SU-DHL-6 (cell line): ENCODE results near the gene GBP7.

Experiments used
- H2AFZ ChIP-seq: fragments of 200-600 bp; sonication (generic); 2 replicates; pipeline ENCODE4 v1.6.1; 2014; ENCODE audit warnings: low read depth, mild to moderate bottlenecking, moderate library complexity, mixed read lengths, antibody characterized with exemption, low read length; ENCODE audit not compliant: severe bottlenecking
- H3F3A ChIP-seq: fragments of 200-600 bp; shearing (Covaris generic); 2 replicates; pipeline ENCODE4 v1.6.0; 2016; ENCODE audit warnings: antibody characterized with exemption, mild to moderate bottlenecking; ENCODE audit not compliant: insufficient read depth
- H3K27ac ChIP-seq: fragments of 200-600 bp; sonication (generic); 2 replicates; pipeline ENCODE4 v1.5.1; 2016; ENCODE audit warnings: low read depth, mild to moderate bottlenecking, low read length, moderate library complexity, mixed read lengths
- H3K27me3 ChIP-seq: fragments of 200-600 bp; sonication (generic), shearing (Covaris generic); 2 replicates; pipeline ENCODE4 v1.6.0; 2014; ENCODE audit warnings: mild to moderate bottlenecking, low read length
- H3K36me3 ChIP-seq: fragments of 200-600 bp; sonication (generic); 2 replicates; pipeline ENCODE4 v1.6.1; 2014; ENCODE audit warnings: mild to moderate bottlenecking, low read length, mixed read lengths
- H3K4me2 ChIP-seq: fragments of 300-600, 200-600 bp; shearing (Covaris generic), sonication (generic); 2 replicates; pipeline ENCODE4 v1.6.0; 2014; ENCODE audit warnings: low read length, low read depth, mild to moderate bottlenecking; ENCODE audit not compliant: poor library complexity, severe bottlenecking
- H3K4me3 ChIP-seq: fragments of 200-600 bp; sonication (generic); 2 replicates; pipeline ENCODE4 v1.5.1; 2014; ENCODE audit warnings: antibody characterized with exemption, low read length, mild to moderate bottlenecking, mixed read lengths; ENCODE audit not compliant: insufficient read depth, poor library complexity, severe bottlenecking
- H3K79me2 ChIP-seq: fragments of 200-600 bp; sonication (generic); 2 replicates; pipeline ENCODE4 v1.6.1; 2014; ENCODE audit warnings: mild to moderate bottlenecking, low read length, moderate library complexity; ENCODE audit not compliant: insufficient read depth
- H3K9ac ChIP-seq: fragments of 200-600 bp; sonication (generic); 2 replicates; pipeline ENCODE4 v1.7.0; 2014; ENCODE audit warnings: mild to moderate bottlenecking, low read length
- H3K9me2 ChIP-seq: fragments of 200-600 bp; sonication (generic); replicated peaks from 2 replicates; pipeline ENCODE4 v1.6.1; 2014; ENCODE audit warnings: low read length; ENCODE audit not compliant: insufficient read depth
- H3K9me3 ChIP-seq: fragments of 200-600 bp; sonication (generic); 2 replicates; pipeline ENCODE4 v1.6.1; 2014; ENCODE audit warnings: low read length, mixed read lengths; ENCODE audit not compliant: insufficient read depth
- H4K20me1 ChIP-seq: fragments of 200-600 bp; sonication (generic); 2 replicates; pipeline ENCODE4 v1.6.1; 2014; ENCODE audit warnings: low read depth, mild to moderate bottlenecking, antibody characterized with exemption, low read length, moderate library complexity, mixed read lengths
- CTCF ChIP-seq: fragments of 200-600 bp; sonication (generic); IDR thresholded peaks from one replicate; pipeline ENCODE4 v1.5.1; 2017; ENCODE audit warnings: antibody characterized with exemption, mild to moderate bottlenecking, low read length, moderate library complexity; ENCODE audit not compliant: insufficient read depth, poor library complexity, severe bottlenecking
- EZH2phosphoT487 ChIP-seq: fragments of 200-600 bp; sonication (generic), shearing (Covaris generic); conservative IDR thresholded peaks from 2 replicates; pipeline ENCODE4 v1.6.1; 2018; ENCODE audit warnings: mild to moderate bottlenecking, antibody characterized with exemption, low read length, moderate library complexity, mixed read lengths

The GBP7 gene

GRCh38 chr1:89102021-89102420, 73.8 kb downstream of the GBP7 start:
- H3K4me2 ChIP-seq = no peak overlapping the region
- H3K9ac ChIP-seq = no peak overlapping the region
- H3F3A ChIP-seq = no peaks in the 10 kb centered on the region
- no peak overlapping the region for H2AFZ ChIP-seq
- no peak overlapping the region for H3K4me3 ChIP-seq
- H3K27ac ChIP-seq = no peak overlapping the region
- H3K27me3 ChIP-seq = no peaks in the 10 kb centered on the region
- H3K36me3 ChIP-seq = no peaks in the 10 kb centered on the region
- TF ChIP-seq EZH2phosphoT487 (no peak), CTCF (no peak)
- no peaks in the 10 kb centered on the region for H3K9me3 ChIP-seq
- H3K9me2 ChIP-seq = no peaks in the 10 kb centered on the region
- no peaks in the 10 kb centered on the region for H4K20me1 ChIP-seq
- no peaks in the 10 kb centered on the region for H3K79me2 ChIP-seq

- no peaks in the 10 kb centered on the region for H3K36me3 ChIP-seq
- H3K27me3 ChIP-seq = no peaks in the 10 kb centered on the region
- H3K4me3 ChIP-seq = no peak overlapping the region
- H3K9me3 ChIP-seq = peaks cover 4% of the 10 kb centered on the region; the same call in 1 of the 2 replicates
- H3F3A ChIP-seq = no peaks in the 10 kb centered on the region
- no peaks in the 10 kb centered on the region for H3K9me2 ChIP-seq
- no peaks in the 10 kb centered on the region for H4K20me1 ChIP-seq
- H2AFZ ChIP-seq = no peak overlapping the region
- TF ChIP-seq CTCF (no peak), EZH2phosphoT487 (no peak)
- H3K79me2 ChIP-seq = no peaks in the 10 kb centered on the region
- H3K27ac ChIP-seq = no peak overlapping the region
- no peak overlapping the region for H3K4me2 ChIP-seq
- no peak overlapping the region for H3K9ac ChIP-seq
Observed at GRCh38 chr1:89100412-89100811, 75.4 kb downstream of the GBP7 start.

GRCh38 chr1:89098857-89099256, 76.9 kb downstream of the GBP7 start:
- no peaks in the 10 kb centered on the region for H3F3A ChIP-seq
- no peaks in the 10 kb centered on the region for H3K36me3 ChIP-seq
- TF ChIP-seq CTCF (no peak), EZH2phosphoT487 (no peak)
- H3K4me2 ChIP-seq = no peak overlapping the region
- H2AFZ ChIP-seq = no peak overlapping the region
- H3K9me2 ChIP-seq = no peaks in the 10 kb centered on the region
- H3K27ac ChIP-seq = no peak overlapping the region
- no peaks in the 10 kb centered on the region for H4K20me1 ChIP-seq
- H3K9ac ChIP-seq = no peak overlapping the region
- H3K79me2 ChIP-seq = no peaks in the 10 kb centered on the region
- H3K4me3 ChIP-seq = no peak overlapping the region
- H3K27me3 ChIP-seq = no peaks in the 10 kb centered on the region
- H3K9me3 ChIP-seq = peaks cover 4% of the 10 kb centered on the region; the same call in 1 of the 2 replicates

GRCh38 chr1:89095737-89096136, 80.1 kb downstream of the GBP7 start:
- Histone ChIP-seq H4K20me1 (no peaks in the 10 kb centered on the region), H3K36me3 (no peaks in the 10 kb centered on the region), H3K4me3 (no peak overlapping the region), H3K4me2 (no peak overlapping the region), H2AFZ (no peak overlapping the region), H3K9me3 (peaks cover 4% of the 10 kb centered on the region; the same call in 1 of the 2 replicates), H3K27me3 (no peaks in the 10 kb centered on the region), H3K27ac (no peak overlapping the region), H3K9me2 (no peaks in the 10 kb centered on the region), H3F3A (no peaks in the 10 kb centered on the region), H3K79me2 (no peaks in the 10 kb centered on the region), H3K9ac (no peak overlapping the region)
- TF ChIP-seq CTCF (no peak), EZH2phosphoT487 (no peak)
